Adrenal gland (tissue), 12 donors: ENCODE data around the gene CASKIN2. TPM values are rescaled to one million over a fixed set of nuclear protein-coding genes. Genes with fewer than 3 reads are reported as not detected.
A peak's percentile ranks its signal among the peaks of the same experiment; 100 is the strongest.

ENCODE experiments used
- DNase-seq, 7 donors: peaks; one replicate each; pipeline ENCODE4 v3.0.0-alpha.2; 2019 to 2020
- H3K27ac ChIP-seq, 5 donors: fragments of 200-600 bp; sonication (generic) in 4 of 5; 1 replicate in 3 of 5; 2 replicates in 2 of 5; pipeline versions ENCODE4 v1.5.1 to v1.8.0; 2016 to 2020; ENCODE audit warnings: mild to moderate bottlenecking in 1 of 5
- H3K27me3 ChIP-seq: fragments of 200-600 bp; 2 replicates; pipeline ENCODE4 v1.8.0; 2021
- H3K36me3 ChIP-seq, 2 donors: fragments of 200-600 bp; replicated peaks in 1 of 2; 1 replicate in 1 of 2; 2 replicates in 1 of 2; pipeline versions ENCODE4 v1.5.1 to v1.8.0; 2018 to 2022
- H3K4me1 ChIP-seq, 2 donors: fragments of 200-600 bp; replicated peaks in 1 of 2; 1 replicate in 1 of 2; 2 replicates in 1 of 2; pipeline versions ENCODE4 v1.5.1 to v1.8.0; 2018 to 2021
- H3K4me3 ChIP-seq, 4 donors: fragments of 200-600 bp; sonication (generic) in 3 of 4; one replicate each; pipeline ENCODE4 v1.5.1; 2016 to 2018
- H3K9me3 ChIP-seq, 3 donors: fragments of 200-600 bp; sonication (generic) in 1 of 3; replicated peaks in 1 of 3; 1 replicate in 2 of 3; 2 replicates in 1 of 3; pipeline versions ENCODE4 v1.5.1 to v1.8.0; 2016 to 2021
- POLR2A ChIP-seq, 2 donors: fragments of 450-650 bp; IDR thresholded peaks; one replicate each; pipeline ENCODE4 v1.6.1; 2017; ENCODE audit warnings: antibody characterized with exemption in 2 of 2, mild to moderate bottlenecking in 2 of 2, moderate library complexity in 1 of 2
- WGBS, 4 donors: extraction: QIAGEN DNeasy Blood & Tissue Kit in 2 of 4; methylation state at CpG; one replicate each; pipeline versions ENCODE4 v1.1.5 to v1.1.7; 2013 to 2017; 5-methylcytosine and 5-hydroxymethylcytosine counted together
- intact Hi-C, 2 donors: fragments of 100-400 bp; cut with DNase I; formaldehyde crosslinking; loops; one replicate each; pipeline versions ENCODE4 v1.14.1 to v1.15.0; 2022 to 2023
- polyA plus RNA-seq, 3 donors: library from polyadenylated mRNA; stranded (reverse); fragments of 200-250 nt in 2 of 3; fragments of 350-450 nt in 1 of 3; fragmentation: Illumina TruSeq in 1 of 3; extraction: RNeasy Lipid Tissue Mini Kit (QIAGEN cat#74804) in 1 of 3; gene quantifications; one replicate each; pipeline ENCODE4 v1.2.3, GENCODE V29; 2013 to 2014
- total RNA-seq, 9 donors: library from RNA; depleted of rRNA in 4 of 9; stranded (reverse); fragments of >200 nt in 4 of 9; fragments of 120-200 nt in 1 of 9; fragmentation: NEBNext Ultra II Directional in 1 of 9; extraction: Animal tissue kit (Norgen Biotek cat#: 25700) in 1 of 9; gene quantifications; one replicate each; pipeline versions ENCODE4 v1.1.0 to v1.2.4, GENCODE V29; 2013 to 2023
- TF ChIP-seq, protein P1 (sequence below), 6 experiments: fragments of 450-650 bp in 4 of 6; fragments of 200-600 bp in 2 of 6; sonication (generic) in 1 of 6; IDR thresholded peaks; 1 replicate in 5 of 6; 2 replicates in 1 of 6; pipeline versions ENCODE4 v1.5.1 to v1.8.0; 2016 to 2021; ENCODE audit warnings: antibody characterized with exemption in 6 of 6, mild to moderate bottlenecking in 2 of 6, moderate library complexity in 1 of 6
- donor health status: healthy with polysubstance abuse.
- donor health status: Bipolar disorder and iron deficiency.
- donor health status: DM: yes; HTN: yes; CAD: no.
- donor health status: DM: no; HTN: no; CAD: no.
- donor health status: DM: no; HTN: no; CAD: no.
- donor health status: DM: yes; HTN: yes; CAD: no.

The CASKIN2 gene
- total and polyA plus RNA-seq, 12 donors = 10.1 to 90.8 (median 35.3) TPM

DNA sequence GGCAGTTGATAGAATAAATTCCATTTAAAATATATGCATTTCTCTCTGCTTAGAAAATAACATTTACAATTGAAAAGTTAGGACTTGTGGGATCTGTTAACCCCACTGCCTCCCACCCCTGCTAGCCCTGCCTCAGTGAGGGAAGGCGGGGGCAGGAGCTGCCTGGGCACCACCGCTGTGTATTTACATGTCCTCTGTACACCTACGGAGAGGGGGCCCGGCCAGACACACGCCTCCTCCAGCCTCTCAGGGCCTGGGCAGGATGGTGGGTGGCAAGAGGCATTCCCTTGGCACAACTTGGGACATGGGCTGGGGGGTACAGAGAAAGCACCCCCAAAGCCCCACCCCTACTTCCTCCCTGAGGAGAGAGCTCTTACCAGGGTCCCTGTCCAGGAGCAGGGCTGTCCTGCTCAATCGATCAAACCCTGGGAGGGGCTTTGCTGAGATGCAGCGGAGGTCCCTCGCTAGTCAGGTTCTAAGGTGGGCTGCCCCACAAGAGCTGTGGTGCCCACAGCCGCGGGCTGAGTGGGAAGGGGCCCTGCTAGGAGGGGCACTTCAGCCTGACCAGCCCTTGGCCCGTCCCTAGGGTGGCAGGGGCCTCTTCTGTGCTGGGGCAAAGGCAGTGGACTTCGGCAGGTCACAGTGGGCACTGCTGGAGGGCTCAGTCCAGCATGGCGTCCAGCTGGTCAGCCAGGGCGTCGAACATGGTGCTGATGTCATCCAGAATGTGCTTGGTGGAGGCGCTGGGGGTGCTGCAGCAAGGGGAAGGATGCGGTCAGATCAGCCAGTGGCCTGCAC lies 14.7 kb downstream of the CASKIN2 start:
- peaks cover 0 to 76% of the 10 kb centered on the region in 2 donors for H3K36me3 ChIP-seq

DNA sequence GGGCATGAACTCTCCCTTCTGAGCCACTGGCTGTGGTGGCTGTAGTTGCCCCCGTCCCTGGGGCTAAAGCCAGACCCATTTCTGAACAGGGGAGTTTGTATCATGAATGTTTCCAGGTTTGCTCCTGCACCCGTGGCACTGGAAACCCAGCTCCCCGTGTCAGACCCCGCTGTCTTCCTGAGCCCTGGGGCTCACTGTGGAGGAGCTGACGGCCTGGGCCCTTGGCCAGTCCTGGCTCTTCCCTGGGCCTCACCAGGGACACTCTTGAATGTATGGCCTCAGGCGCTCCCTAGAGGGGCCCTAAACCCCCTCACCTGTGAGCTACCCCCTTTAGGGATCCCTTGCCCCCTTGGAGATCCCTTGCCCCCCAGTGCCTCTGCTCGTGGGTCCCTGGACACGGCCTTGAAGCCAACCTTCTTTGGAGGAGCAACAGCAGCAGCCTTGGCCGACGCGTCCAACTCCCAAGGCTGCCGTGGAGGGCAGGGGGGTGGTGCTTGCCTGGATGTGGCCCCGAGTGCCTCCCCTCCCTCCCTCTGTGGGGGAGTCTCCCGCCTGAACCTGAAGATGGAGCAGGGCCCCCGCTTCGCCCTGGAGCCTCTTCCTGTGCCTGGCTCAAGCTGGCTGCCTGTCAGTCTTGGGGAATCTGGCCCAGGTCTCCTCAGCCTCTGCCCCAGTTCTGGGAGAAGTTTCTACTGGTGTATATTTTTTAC lies 15.9 kb downstream of the CASKIN2 start:
- 28 to 67% (median 30%) methylated on average over 1 to 16 of the region's 16 CpGs for WGBS, 4 donors
- H3K36me3 ChIP-seq = peaks cover 0 to 76% of the 10 kb centered on the region in 2 donors
- intact Hi-C loops = no loop called here
- H3K27ac ChIP-seq = peak overlapping the region; percentile 39 to 81 (median 43)
- TF ChIP-seq POLR2A (IDR thresholded peaks at IDR 0.05) = no peak
- TF ChIP-seq, protein P1, sequence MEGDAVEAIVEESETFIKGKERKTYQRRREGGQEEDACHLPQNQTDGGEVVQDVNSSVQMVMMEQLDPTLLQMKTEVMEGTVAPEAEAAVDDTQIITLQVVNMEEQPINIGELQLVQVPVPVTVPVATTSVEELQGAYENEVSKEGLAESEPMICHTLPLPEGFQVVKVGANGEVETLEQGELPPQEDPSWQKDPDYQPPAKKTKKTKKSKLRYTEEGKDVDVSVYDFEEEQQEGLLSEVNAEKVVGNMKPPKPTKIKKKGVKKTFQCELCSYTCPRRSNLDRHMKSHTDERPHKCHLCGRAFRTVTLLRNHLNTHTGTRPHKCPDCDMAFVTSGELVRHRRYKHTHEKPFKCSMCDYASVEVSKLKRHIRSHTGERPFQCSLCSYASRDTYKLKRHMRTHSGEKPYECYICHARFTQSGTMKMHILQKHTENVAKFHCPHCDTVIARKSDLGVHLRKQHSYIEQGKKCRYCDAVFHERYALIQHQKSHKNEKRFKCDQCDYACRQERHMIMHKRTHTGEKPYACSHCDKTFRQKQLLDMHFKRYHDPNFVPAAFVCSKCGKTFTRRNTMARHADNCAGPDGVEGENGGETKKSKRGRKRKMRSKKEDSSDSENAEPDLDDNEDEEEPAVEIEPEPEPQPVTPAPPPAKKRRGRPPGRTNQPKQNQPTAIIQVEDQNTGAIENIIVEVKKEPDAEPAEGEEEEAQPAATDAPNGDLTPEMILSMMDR (IDR thresholded peaks at IDR 0.05) = peak in 1 of 6 experiments; percentile 4
- peaks cover 8 to 26% of the 10 kb centered on the region in 2 donors for H3K4me1 ChIP-seq
- H3K9me3 ChIP-seq = no peaks in the 10 kb centered on the region
- peak in 3 of 7 donors; percentile 56 to 66 (median 63) for DNase-seq
- no peaks in the 10 kb centered on the region for H3K27me3 ChIP-seq
- no peak overlapping the region for H3K4me3 ChIP-seq

More for the DNA sequence above, 14.7 kb downstream of the CASKIN2 start:
- no peak for TF ChIP-seq POLR2A (IDR thresholded peaks at IDR 0.05)
- Histone ChIP-seq H3K4me1 (peaks cover 8 to 26% of the 10 kb centered on the region in 2 donors), H3K27ac (peak overlapping the region in 2 of 5 donors; percentile 79 to 81), H3K27me3 (no peaks in the 10 kb centered on the region), H3K4me3 (no peak overlapping the region), H3K9me3 (no peaks in the 10 kb centered on the region)
- WGBS, 4 donors = 81 to 91% (median 86%) methylated on average over 8 to 17 of the region's 17 CpGs
- no peak for DNase-seq
- intact Hi-C loops = no loop called here

DNA sequence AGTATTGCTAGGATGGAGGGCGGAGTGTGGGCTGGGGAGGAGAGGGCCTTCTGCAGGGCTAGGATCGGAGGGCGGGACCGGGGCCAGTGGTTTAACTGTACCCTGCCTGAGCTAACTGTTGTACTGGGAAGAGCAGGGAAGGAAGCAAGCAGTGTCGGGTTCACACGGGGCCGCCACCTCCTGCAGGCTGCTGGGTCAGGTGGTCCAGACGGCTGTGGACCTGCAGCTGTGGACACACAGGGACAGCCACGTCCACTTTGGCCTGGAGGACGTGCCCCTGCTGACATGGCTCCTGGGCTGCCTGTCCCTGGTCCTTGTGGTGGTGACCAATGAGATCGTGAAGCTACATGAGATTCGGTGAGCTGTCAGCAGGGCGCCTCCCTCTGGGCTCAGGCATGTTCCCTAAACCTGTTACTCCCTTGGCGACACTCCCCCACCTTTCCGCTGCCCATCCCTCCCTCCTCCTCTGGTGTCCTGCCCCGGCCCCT lies 16.6 kb downstream of the CASKIN2 start:
- intact Hi-C loops = no loop called here
- Histone ChIP-seq H3K27me3 (no peaks in the 10 kb centered on the region), H3K4me3 (no peak overlapping the region), H3K27ac (peak overlapping the region; percentile 16 to 81 (median 39)), H3K9me3 (no peaks in the 10 kb centered on the region), H3K36me3 (peaks cover 0 to 78% of the 10 kb centered on the region in 2 donors), H3K4me1 (peaks cover 8 to 26% of the 10 kb centered on the region in 2 donors)
- peak in 6 of 7 donors; percentile 62 to 84 (median 71) for DNase-seq
- 44 to 51% (median 51%) methylated on average over 8 to 16 of the region's 16 CpGs for WGBS, 4 donors
- TF ChIP-seq POLR2A (IDR thresholded peaks at IDR 0.05) = no peak
- TF ChIP-seq, protein P1 (IDR thresholded peaks at IDR 0.05) = peak in 3 of 6 experiments; percentile 5 to 11 (median 11)

DNA sequence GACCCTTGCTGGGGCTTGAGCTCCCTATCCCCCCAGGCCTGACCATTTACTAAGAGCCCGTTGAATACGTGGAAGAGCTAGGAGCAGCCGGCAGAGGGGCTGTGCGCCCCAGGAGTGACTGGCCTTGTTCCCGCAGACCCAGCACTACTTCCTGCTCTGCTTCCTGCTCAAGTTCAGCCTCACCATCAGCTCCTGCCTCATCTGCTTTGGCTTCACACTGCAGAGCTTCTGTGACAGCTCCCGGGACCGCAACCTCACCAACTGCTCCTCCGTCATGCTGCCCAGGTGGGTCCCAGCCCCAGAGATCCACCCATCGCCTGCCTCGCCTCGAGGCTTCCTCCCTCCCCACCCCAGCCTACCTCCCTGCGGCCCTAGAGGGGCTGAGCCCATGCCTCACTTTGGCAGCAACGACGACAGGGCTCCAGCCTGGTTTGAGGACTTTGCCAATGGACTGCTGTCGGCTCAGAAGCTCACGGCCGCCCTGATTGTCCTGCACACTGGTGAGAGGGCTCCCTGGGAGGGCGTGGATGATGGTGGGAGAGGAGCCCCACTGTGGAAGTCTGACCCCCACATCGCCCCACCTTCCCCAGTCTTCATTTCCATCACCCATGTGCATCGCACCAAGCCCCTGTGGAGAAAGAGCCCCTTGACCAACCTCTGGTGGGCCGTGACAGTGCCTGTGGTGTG lies 17.2 kb downstream of the CASKIN2 start:
- peaks cover 8 to 26% of the 10 kb centered on the region in 2 donors for H3K4me1 ChIP-seq
- DNase-seq = no peak
- WGBS, 4 donors = 74 to 89% (median 77%) methylated on average over 12 to 21 of the region's 21 CpGs
- no peak overlapping the region for H3K4me3 ChIP-seq
- H3K27me3 ChIP-seq = no peaks in the 10 kb centered on the region
- H3K36me3 ChIP-seq = peaks cover 0 to 78% of the 10 kb centered on the region in 2 donors
- intact Hi-C loops = no loop called here
- H3K27ac ChIP-seq = peak overlapping the region in 3 of 5 donors; percentile 19 to 81 (median 79)
- TF ChIP-seq, protein P1 (IDR thresholded peaks at IDR 0.05) = no peak
- TF ChIP-seq POLR2A (IDR thresholded peaks at IDR 0.05) = no peak
- no peaks in the 10 kb centered on the region for H3K9me3 ChIP-seq
